ENCODE data around the gene KLRC4.
"Not testable (repeated sequence)": the region's sequence is repeated elsewhere in the genome, so short reads cannot be mapped to it uniquely, and the experiment has no call there.

- not testable (repeated sequence) for TF ChIP-seq CTCF, POLR2A, EP300 (IDR thresholded peaks at IDR 0.05)
These were observed 41.8 kb downstream of the KLRC4 start for GRCh38 chr12:10367714-10368113.
